OCI-LY3 (cell line): ENCODE results near the gene HCRT.
"Not testable (repeated sequence)": the region's sequence is repeated elsewhere in the genome, so short reads cannot be mapped to it uniquely, and the experiment has no call there.

Source experiments
- H2AFZ ChIP-seq: fragments of 200-600, 300-600 bp; shearing (Covaris generic); 2 replicates; pipeline ENCODE4 v1.6.0; 2014; ENCODE audit warnings: antibody characterized with exemption, low read depth, low read length
- H3K27ac ChIP-seq: fragments of 200-600, 300-600 bp; sonication (generic); 2 replicates; pipeline ENCODE4 v1.5.1; 2014; ENCODE audit warnings: mild to moderate bottlenecking, low read length, moderate library complexity, mixed read lengths
- H3K27me3 ChIP-seq: fragments of 200-600, 300-600 bp; sonication (generic); 2 replicates; pipeline ENCODE4 v1.6.1; 2014; ENCODE audit warnings: low read depth, low read length, mixed read lengths
- H3K36me3 ChIP-seq: fragments of 200-600, 300-600 bp; sonication (generic); replicated peaks from 2 replicates; pipeline ENCODE3; 2014; ENCODE audit warnings: low read depth, low read length, mixed read lengths
- H3K4me1 ChIP-seq: fragments of 300-600, 200-600 bp; sonication (generic); 2 replicates; pipeline ENCODE4 v1.6.1; 2014; ENCODE audit warnings: low read length, mixed read lengths
- H3K4me2 ChIP-seq: fragments of 200-600, 300-600 bp; sonication (generic); 2 replicates; pipeline ENCODE4 v1.6.1; 2014; ENCODE audit warnings: low read length, mixed read lengths
- H3K4me3 ChIP-seq: fragments of 300-600, 200-600 bp; sonication (generic); 2 replicates; pipeline ENCODE4 v1.5.1; 2014; ENCODE audit warnings: antibody characterized with exemption, mild to moderate bottlenecking, low read length, moderate library complexity
- H3K79me2 ChIP-seq: fragments of 300-600, 200-600 bp; shearing (Covaris generic); 2 replicates; pipeline ENCODE4 v1.6.1; 2014; ENCODE audit warnings: mild to moderate bottlenecking, low read length, mixed read lengths
- H3K9ac ChIP-seq: fragments of 300-600, 200-600 bp; shearing (Covaris generic); 2 replicates; pipeline ENCODE4 v1.6.0; 2014; ENCODE audit warnings: mild to moderate bottlenecking, low read length, moderate library complexity
- H3K9me3 ChIP-seq: fragments of 200-600, 300-600 bp; shearing (Covaris generic); 2 replicates; pipeline ENCODE4 v1.6.1; 2014; ENCODE audit warnings: low read length, mixed read lengths; ENCODE audit not compliant: insufficient read depth
- H4K20me1 ChIP-seq: fragments of 200-600, 300-600 bp; sonication (generic); 2 replicates; pipeline ENCODE4 v1.6.1; 2016; ENCODE audit warnings: low read length, mixed read lengths; ENCODE audit not compliant: insufficient read depth
- CTCF ChIP-seq: fragments of 200-600, 300-600 bp; sonication (generic); IDR thresholded peaks from 2 replicates; pipeline ENCODE4 v1.5.1; 2014; ENCODE audit warnings: antibody characterized with exemption, low read length, low read depth
- EZH2phosphoT487 ChIP-seq: fragments of 200-600 bp; shearing (Covaris generic); IDR thresholded peaks from 2 replicates; pipeline ENCODE4 v1.6.1; 2018; ENCODE audit warnings: antibody characterized with exemption, mixed run types, low read depth

The HCRT gene

GRCh38 chr17:42214156-42214555, 28.9 kb upstream of the HCRT start:
- Histone ChIP-seq H2AFZ (no peak overlapping the region), H3K4me3 (no peak overlapping the region), H3K9ac (no peak overlapping the region), H3K36me3 (peaks cover 54% of the 10 kb centered on the region), H3K27ac (no peak overlapping the region), H3K79me2 (no peaks in the 10 kb centered on the region), H3K27me3 (no peaks in the 10 kb centered on the region), H3K4me2 (no peak overlapping the region), H3K4me1 (no peaks in the 10 kb centered on the region), H4K20me1 (no peaks in the 10 kb centered on the region), H3K9me3 (no peaks in the 10 kb centered on the region)
- TF ChIP-seq EZH2phosphoT487: no peak
- no peak for TF ChIP-seq CTCF

GRCh38 chr17:42212382-42212781, 27.1 kb upstream of the HCRT start:
- H3K36me3 ChIP-seq: peaks cover 56% of the 10 kb centered on the region
- H3K4me3 ChIP-seq: no peak overlapping the region
- H3K79me2 ChIP-seq: no peaks in the 10 kb centered on the region
- no peaks in the 10 kb centered on the region for H4K20me1 ChIP-seq
- no peak overlapping the region for H3K9ac ChIP-seq
- no peaks in the 10 kb centered on the region for H3K9me3 ChIP-seq
- no peak overlapping the region for H3K4me2 ChIP-seq
- H3K4me1 ChIP-seq: no peaks in the 10 kb centered on the region
- H3K27ac ChIP-seq: no peak overlapping the region
- H2AFZ ChIP-seq: no peak overlapping the region
- no peak for TF ChIP-seq EZH2phosphoT487
- TF ChIP-seq CTCF: no peak
- no peaks in the 10 kb centered on the region for H3K27me3 ChIP-seq

- H3K27ac ChIP-seq, H4K20me1 ChIP-seq, H3K9me3 ChIP-seq, H2AFZ ChIP-seq, H3K79me2 ChIP-seq, H3K4me3 ChIP-seq, H3K4me2 ChIP-seq, H3K9ac ChIP-seq, H3K27me3 ChIP-seq, H3K4me1 ChIP-seq: not testable (repeated sequence)
- peaks cover 55% of the 10 kb centered on the region for H3K36me3 ChIP-seq
Measured at GRCh38 chr17:42211921-42212341, 26.7 kb upstream of the HCRT start.

GRCh38 chr17:42210046-42210445, 24.8 kb upstream of the HCRT start:
- H3K4me2 ChIP-seq: no peak overlapping the region
- H3K27me3 ChIP-seq: no peaks in the 10 kb centered on the region
- TF ChIP-seq EZH2phosphoT487 (no peak), CTCF (no peak)
- H3K4me3 ChIP-seq: no peak overlapping the region
- no peak overlapping the region for H3K27ac ChIP-seq
- no peaks in the 10 kb centered on the region for H3K9me3 ChIP-seq
- H3K36me3 ChIP-seq: peaks cover 52% of the 10 kb centered on the region
- H3K4me1 ChIP-seq: no peaks in the 10 kb centered on the region
- H4K20me1 ChIP-seq: no peaks in the 10 kb centered on the region
- H3K9ac ChIP-seq: no peak overlapping the region
- no peak overlapping the region for H2AFZ ChIP-seq
- H3K79me2 ChIP-seq: no peaks in the 10 kb centered on the region

GRCh38 chr17:42206153-42206612, 20.9 kb upstream of the HCRT start:
- H3K4me1 ChIP-seq, H3K79me2 ChIP-seq, H3K4me3 ChIP-seq, H2AFZ ChIP-seq, H3K4me2 ChIP-seq, H3K9me3 ChIP-seq, H3K9ac ChIP-seq, H3K27me3 ChIP-seq, H3K27ac ChIP-seq, H4K20me1 ChIP-seq: not testable (repeated sequence)
- peaks cover 54% of the 10 kb centered on the region for H3K36me3 ChIP-seq
